SK-N-MC (cell line): Measurements from ENCODE around the gene THOC2.
"Not testable (repeated sequence)": the region's sequence is repeated elsewhere in the genome, so short reads cannot be mapped to it uniquely, and the experiment has no call there.

Experiments
- DNase-seq: peaks from one replicate; pipeline ENCODE4 v3.0.0-alpha.2; 2011; ENCODE audit warnings: low read depth, low spot score
- H3K27ac ChIP-seq: fragments of 200-600 bp; sonication (generic); 2 replicates; pipeline ENCODE4 v1.5.1; 2016; ENCODE audit warnings: mixed run types
- H3K36me3 ChIP-seq: fragments of 200-600 bp; sonication (generic); 2 replicates; pipeline ENCODE4 v1.6.1; 2017; ENCODE audit warnings: antibody characterized with exemption, low read length, mixed read lengths; ENCODE audit not compliant: insufficient read depth
- H3K4me3 ChIP-seq: fragments of 200-600 bp; sonication (generic); 2 replicates; pipeline ENCODE4 v1.5.1; 2016
- H3K9ac ChIP-seq: fragments of 200-600 bp; sonication (generic); 2 replicates; pipeline ENCODE4 v1.8.0; 2017; ENCODE audit warnings: mixed run types, mixed read lengths; ENCODE audit not compliant: insufficient read length
- H3K9me3 ChIP-seq: fragments of 200-600 bp; sonication (generic); 2 replicates; pipeline ENCODE4 v1.6.1; 2017; ENCODE audit warnings: low read depth, mild to moderate bottlenecking, antibody characterized with exemption, low read length, moderate library complexity, mixed read lengths
- EZH2 ChIP-seq: fragments of 200-600 bp; sonication (generic); IDR thresholded peaks from one replicate; pipeline ENCODE4 v1.6.1; 2017; ENCODE audit warnings: antibody characterized with exemption
- FOXP2 ChIP-seq: optimal IDR thresholded peaks from 2 replicates; pipeline ENCODE3; 2011; ENCODE audit warnings: mild to moderate bottlenecking, moderate library complexity; ENCODE audit not compliant: insufficient read depth; ENCODE audit errors: extremely low read length, control extremely low read depth
- POLR2AphosphoS5 ChIP-seq: IDR thresholded peaks from 2 replicates; pipeline ENCODE4 v1.6.1; 2012; ENCODE audit warnings: mild to moderate bottlenecking, low read depth, low read length, borderline replicate concordance

THOC2 gene

GRCh38 chrX:123728016-123728415 is 4.8 kb downstream of the THOC2 start:
- Histone ChIP-seq H3K27ac (no peak overlapping the region), H3K9me3 (no peaks in the 10 kb centered on the region), H3K4me3 (no peak overlapping the region), H3K9ac (no peak overlapping the region), H3K36me3 (peaks cover 27% of the 10 kb centered on the region)
- TF ChIP-seq POLR2AphosphoS5 (no peak), FOXP2 (no peak)
- no peak for DNase-seq

- not testable (repeated sequence) for H3K9me3 ChIP-seq, H3K9ac ChIP-seq, DNase-seq, H3K4me3 ChIP-seq, H3K27ac ChIP-seq
- peaks cover 12% of the 10 kb centered on the region; the same call in 1 of the 2 replicates for H3K36me3 ChIP-seq
These were observed 10.7 kb downstream of the THOC2 start for GRCh38 chrX:123722193-123722592.

GRCh38 chrX:123720486-123720885 is 12.4 kb downstream of the THOC2 start:
- Histone ChIP-seq H3K36me3 (peaks cover 12% of the 10 kb centered on the region; the same call in 1 of the 2 replicates), H3K4me3 (no peak overlapping the region), H3K9me3 (no peaks in the 10 kb centered on the region), H3K9ac (no peak overlapping the region), H3K27ac (no peak overlapping the region)
- DNase-seq: no peak
- TF ChIP-seq POLR2AphosphoS5 (no peak), EZH2 (no peak), FOXP2 (no peak)

DNA sequence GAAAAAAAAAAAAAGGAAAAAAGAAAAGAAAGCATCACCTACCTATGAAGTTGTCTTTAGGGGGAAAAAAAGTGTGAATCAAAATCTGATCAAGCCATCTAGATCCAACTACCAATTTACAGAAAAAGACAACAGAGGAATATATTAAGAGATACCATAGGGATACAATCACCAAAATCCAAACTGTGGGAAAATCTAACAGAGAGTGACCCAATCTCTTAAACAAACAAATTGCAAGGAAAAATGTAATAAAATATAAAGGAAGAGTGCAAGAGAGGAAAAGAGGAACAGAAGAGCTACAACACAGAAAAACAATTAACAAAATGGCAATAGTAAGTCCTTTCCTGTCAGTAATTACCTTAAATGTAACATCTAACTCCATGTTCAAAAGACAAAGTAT is 19.0 kb downstream of the THOC2 start:
- Histone ChIP-seq H3K4me3 (no peak overlapping the region), H3K27ac (no peak overlapping the region), H3K36me3 (peaks cover 7% of the 10 kb centered on the region; the same call in 1 of the 2 replicates), H3K9ac (no peak overlapping the region), H3K9me3 (no peaks in the 10 kb centered on the region)
- no peak for DNase-seq
- TF ChIP-seq POLR2AphosphoS5: no peak
- no peak for TF ChIP-seq FOXP2
- no peak for TF ChIP-seq EZH2

- no peak overlapping the region for H3K9ac ChIP-seq
- no peaks in the 10 kb centered on the region for H3K9me3 ChIP-seq
- H3K4me3 ChIP-seq: no peak overlapping the region
- TF ChIP-seq EZH2 (no peak), POLR2AphosphoS5 (no peak), FOXP2 (no peak)
- DNase-seq: no peak
- H3K27ac ChIP-seq: no peak overlapping the region
- peaks cover 8% of the 10 kb centered on the region for H3K36me3 ChIP-seq
These were observed 19.4 kb downstream of the THOC2 start for GRCh38 chrX:123713434-123713833.

DNA sequence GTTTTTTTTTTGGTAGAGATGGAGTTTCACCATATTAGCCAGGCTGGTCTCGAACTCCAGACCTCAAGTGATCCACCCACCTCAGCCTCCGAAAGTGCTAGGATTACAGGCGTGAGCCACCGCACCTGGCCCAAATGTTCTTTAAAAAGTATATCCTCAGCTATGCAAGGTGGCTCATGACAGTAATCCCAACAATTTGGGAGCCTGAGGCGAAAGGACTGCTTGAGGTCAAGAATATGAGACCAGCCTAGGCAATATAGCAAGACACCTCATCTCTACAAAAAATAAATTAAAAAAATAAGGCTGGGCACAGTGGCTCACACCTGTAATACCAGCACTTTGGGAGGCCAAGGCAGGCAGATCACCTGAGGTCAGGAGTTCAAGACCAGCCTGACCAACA is 21.7 kb downstream of the THOC2 start:
- not testable (repeated sequence) for H3K9me3 ChIP-seq, H3K9ac ChIP-seq, H3K4me3 ChIP-seq, DNase-seq, H3K27ac ChIP-seq
- peaks cover 14% of the 10 kb centered on the region for H3K36me3 ChIP-seq

- no peak for DNase-seq
- no peak overlapping the region for H3K4me3 ChIP-seq
- H3K36me3 ChIP-seq: peaks cover 14% of the 10 kb centered on the region
- H3K9ac ChIP-seq: no peak overlapping the region
- no peaks in the 10 kb centered on the region for H3K9me3 ChIP-seq
- H3K27ac ChIP-seq: no peak overlapping the region
- TF ChIP-seq POLR2AphosphoS5: no peak
- no peak for TF ChIP-seq EZH2
- no peak for TF ChIP-seq FOXP2
These were observed 28.1 kb downstream of the THOC2 start for GRCh38 chrX:123704781-123705180.

- H3K4me3 ChIP-seq: no peak overlapping the region
- H3K9ac ChIP-seq: no peak overlapping the region
- TF ChIP-seq POLR2AphosphoS5: no peak
- no peak for TF ChIP-seq FOXP2
- TF ChIP-seq EZH2: no peak
- H3K36me3 ChIP-seq: peaks cover 9% of the 10 kb centered on the region
- H3K9me3 ChIP-seq: no peaks in the 10 kb centered on the region
- H3K27ac ChIP-seq: no peak overlapping the region
- DNase-seq: no peak
These were observed 33.8 kb downstream of the THOC2 start for GRCh38 chrX:123698979-123699520.

- Histone ChIP-seq H3K36me3 (peaks cover 25% of the 10 kb centered on the region), H3K4me3 (no peak overlapping the region), H3K9ac (no peak overlapping the region), H3K9me3 (no peaks in the 10 kb centered on the region), H3K27ac (no peak overlapping the region)
- TF ChIP-seq FOXP2 (no peak), EZH2 (no peak), POLR2AphosphoS5 (no peak)
- DNase-seq: no peak
These were observed 36.5 kb downstream of the THOC2 start for GRCh38 chrX:123696334-123696733.

DNA sequence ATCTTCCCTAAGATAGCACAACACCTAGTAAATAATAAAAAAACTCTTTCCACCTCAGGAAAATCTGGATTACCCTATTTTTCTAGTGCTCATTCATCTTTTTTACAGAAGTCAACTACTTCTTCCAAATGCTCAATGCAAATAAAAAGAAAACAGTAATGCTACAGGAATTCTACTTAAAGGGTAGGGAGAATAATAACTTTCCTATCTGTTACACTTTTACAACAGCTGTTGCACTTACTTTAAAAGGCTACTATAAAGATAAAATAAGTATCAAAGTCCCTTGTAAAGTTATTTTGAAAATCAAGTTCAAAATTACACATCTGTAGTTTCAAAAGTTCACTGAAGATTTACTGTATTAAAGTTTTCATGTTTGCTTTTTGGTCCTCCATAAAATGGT is 37.6 kb downstream of the THOC2 start:
- H3K27ac ChIP-seq: no peak overlapping the region
- H3K4me3 ChIP-seq: no peak overlapping the region
- no peak for TF ChIP-seq EZH2
- TF ChIP-seq FOXP2: no peak
- TF ChIP-seq POLR2AphosphoS5: no peak
- H3K36me3 ChIP-seq: peaks cover 31% of the 10 kb centered on the region
- no peak overlapping the region for H3K9ac ChIP-seq
- no peak for DNase-seq
- H3K9me3 ChIP-seq: no peaks in the 10 kb centered on the region
